Measurements from ENCODE around the gene NRG3.
"Not testable (repeated sequence)": the region's sequence is repeated elsewhere in the genome, so short reads cannot be mapped to it uniquely, and the experiment has no call there.

Gene NRG3

DNA sequence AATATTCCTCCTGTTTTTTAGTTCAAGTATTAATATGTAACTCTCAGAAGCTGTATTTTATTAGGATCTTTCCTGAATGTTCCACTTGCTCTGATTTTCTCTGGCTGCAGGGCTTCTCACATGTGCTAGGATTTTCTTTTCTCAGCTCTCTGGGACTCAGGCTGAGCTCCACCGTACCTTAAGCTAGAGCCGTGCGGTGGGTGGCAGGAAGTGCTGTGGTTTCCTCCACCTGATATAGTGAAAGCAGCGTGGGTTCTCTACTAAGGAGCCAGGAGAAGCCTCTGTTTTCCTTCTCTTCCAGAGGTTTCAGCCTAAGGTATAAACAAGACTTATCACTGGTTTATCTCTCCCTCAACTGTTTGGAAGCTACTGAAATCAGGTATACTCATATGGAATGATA, 433.6 kb downstream of the NRG3 start:
- no peak for DNase-seq

- DNase-seq, result no peak
These were observed 435.8 kb downstream of the NRG3 start for GRCh38 chr10:82310839-82311238.

- no peak for DNase-seq
These were observed 438.4 kb downstream of the NRG3 start for GRCh38 chr10:82313401-82313800.

GRCh38 chr10:82318534-82318933, 443.5 kb downstream of the NRG3 start:
- DNase-seq, result no peak

DNA sequence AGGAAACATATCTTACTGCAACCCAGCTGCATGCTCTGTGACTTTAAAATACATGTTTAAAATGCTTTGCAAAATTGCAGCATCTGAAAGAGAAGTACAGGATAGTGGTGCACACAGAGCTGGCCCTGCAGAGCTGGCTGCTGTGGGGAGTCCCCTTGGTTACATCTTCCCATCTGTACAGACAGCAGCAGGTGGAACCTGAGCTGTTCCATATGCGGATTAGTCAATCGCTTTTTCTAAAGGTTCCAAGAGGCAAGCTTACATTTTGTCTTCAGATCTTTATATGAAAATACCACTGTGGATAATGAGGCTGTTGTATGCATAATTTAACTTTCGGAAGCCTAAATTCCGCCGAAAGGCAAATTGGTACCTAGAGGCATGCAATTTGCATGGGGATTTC, 444.1 kb downstream of the NRG3 start:
- DNase-seq, result no peak

DNA sequence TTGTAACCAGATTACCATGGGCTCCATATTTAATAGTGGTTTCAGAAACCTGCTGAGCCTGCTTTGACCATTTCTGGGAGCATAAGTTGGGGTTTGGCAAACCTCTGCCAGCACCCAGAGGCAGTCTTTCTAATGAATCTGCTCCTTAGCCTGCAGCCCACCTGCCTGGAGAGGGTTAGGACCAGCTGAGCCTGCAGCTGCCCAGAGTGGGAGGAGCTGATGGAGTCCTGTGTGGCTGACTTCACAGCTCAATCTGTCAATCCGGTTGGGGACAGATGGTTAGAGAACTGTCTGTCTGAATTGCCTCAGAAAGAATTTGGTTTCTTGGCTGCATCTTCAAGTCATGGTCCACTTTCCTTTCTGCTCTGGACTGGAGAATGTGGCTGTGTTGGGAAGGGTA, 444.6 kb downstream of the NRG3 start:
- no peak for DNase-seq

DNA sequence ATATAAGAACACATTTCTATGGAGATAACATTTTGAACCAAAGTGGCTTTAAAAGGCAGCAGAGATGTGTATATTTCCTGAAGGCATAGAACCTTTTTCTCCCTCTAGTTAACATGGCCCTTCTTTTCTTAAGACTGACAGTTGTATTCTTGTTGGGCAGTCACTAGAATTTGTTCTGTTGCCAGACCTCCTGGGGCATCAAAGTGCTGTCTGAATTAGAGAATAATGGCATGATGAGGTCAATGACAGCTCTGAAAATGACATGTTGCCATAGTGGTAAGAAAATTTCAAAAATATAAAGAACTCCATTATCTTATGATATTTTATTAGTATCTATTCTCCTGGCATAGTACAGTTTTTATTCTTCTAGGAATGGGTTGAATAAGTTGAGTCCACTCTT, 446.7 kb downstream of the NRG3 start:
- no peak for DNase-seq

DNA sequence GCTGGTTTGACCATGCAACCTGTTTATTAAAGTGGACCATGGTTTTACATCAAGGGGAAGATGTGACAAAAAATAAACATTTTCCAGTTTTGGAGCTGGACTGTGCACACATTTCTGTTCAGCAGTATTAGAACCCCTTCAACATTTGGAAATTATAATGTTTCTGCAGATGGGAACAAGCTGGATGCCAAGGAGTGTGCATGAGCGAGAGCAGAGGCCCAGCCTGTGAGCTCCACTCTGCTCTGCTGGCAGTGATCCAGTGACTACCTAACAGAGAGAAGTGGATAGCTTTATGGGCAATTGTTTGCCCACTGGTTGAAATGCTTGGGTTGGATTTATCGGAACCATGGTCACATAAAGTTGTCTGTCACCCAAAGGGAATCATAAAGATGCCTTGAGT, 456.7 kb downstream of the NRG3 start:
- DNase-seq, result no peak

DNA sequence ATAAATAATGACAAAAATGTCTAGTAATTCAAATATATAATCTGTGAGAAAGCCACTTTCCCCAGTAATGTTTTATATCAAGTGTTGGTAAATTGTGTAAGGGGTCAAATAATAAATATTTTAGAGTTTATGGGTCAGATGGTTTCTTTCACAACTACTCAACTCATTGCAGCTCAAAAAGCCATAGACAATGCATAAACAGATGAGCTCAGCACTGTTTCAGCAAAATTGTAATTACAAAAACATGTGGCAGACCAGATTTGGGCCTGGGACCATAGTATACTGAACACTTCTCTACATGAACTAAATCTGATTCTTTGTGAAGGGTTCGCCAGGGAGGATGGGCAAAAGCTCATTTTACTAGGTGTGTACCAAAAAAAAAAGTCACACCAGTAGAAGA, 460.8 kb downstream of the NRG3 start:
- no peak for DNase-seq

DNA sequence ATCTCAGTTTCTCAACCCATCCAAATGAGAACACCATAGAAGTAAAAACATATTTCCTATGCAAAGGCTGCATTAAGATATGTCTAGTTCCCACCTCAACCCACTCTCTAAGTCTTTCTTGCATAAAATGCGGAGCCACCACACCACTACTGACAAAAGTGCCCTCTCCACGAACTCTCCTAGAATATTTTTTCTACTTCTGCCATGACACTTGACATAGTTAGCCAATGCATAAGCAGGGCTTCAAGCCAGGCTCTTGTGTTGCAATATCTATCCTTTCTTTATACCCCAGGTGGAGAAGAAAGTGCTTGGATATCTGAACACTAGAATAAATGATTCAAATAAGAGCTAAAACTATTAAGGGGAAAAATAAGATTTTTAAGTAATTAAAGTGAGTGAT, 465.2 kb downstream of the NRG3 start:
- DNase-seq, result no peak

GRCh38 chr10:82349590-82349989, 474.6 kb downstream of the NRG3 start:
- not testable (repeated sequence) for DNase-seq

DNA sequence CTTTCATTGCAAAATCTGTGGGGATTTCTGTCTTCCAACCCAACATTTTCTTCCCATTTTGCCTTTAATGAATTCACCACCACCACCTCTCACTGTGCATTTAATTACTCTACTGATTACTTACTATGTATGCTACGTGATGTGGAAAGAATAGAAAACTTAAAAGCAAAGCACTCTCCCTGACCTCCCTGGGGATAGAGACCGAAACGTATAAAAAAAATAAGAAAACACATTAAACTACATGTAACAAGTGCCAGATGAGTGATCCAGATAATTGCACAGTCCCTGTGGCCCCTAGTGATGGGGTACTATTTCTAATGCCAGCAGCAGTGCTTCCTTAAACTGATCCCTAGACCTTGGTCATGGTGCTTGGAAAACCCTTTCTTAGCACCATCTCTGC, 478.4 kb downstream of the NRG3 start:
- DNase-seq, result no peak

GRCh38 chr10:82358486-82359099, 483.6 kb downstream of the NRG3 start:
- DNase-seq, result no peak

- no peak for DNase-seq
These were observed 486.3 kb downstream of the NRG3 start for GRCh38 chr10:82361256-82361655.

GRCh38 chr10:82377608-82378007, 502.6 kb downstream of the NRG3 start:
- DNase-seq, result no peak

DNA sequence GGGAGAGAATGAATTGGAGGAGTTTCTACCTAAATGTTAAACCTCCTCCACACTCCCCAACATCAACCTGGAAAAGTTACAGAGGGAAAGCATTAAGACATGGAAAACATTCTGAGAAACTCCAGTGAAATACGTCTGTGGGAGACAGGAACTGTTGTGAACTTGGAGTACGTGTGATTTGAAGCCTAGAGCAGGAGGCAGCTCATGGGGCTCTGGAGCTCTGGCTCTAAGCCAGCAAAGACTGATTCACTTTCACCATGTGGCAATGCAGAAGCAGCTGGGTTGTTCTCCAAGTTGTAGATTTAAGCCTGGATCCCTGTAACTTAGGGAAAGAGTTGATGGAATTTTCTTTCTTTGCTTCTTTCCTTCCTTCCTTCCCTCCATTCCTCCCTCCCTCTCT, 503.2 kb downstream of the NRG3 start:
- DNase-seq, result no peak

- no peak for DNase-seq
These were observed 508.4 kb downstream of the NRG3 start for GRCh38 chr10:82383350-82383749.

GRCh38 chr10:82390866-82391658, 516.1 kb downstream of the NRG3 start:
- no peak for DNase-seq

DNA sequence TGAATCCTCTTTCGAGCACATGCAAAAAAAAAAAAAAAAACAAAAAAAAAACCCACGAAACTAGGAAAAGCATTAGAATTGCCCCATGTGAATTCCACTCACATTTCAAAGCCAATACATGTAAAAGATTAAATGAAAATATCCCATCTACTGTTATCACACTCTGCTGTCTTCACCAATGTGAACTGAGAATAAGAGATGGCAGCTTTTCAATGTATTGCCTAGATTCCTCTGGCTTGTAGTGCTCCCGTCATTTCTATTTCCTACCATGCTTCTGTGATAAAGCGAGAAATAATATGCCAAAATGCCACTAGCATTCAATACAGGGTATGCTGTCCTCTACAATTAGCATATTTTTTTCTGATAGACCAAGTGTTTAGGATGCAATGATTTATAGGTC, 517.0 kb downstream of the NRG3 start:
- no peak for DNase-seq

DNA sequence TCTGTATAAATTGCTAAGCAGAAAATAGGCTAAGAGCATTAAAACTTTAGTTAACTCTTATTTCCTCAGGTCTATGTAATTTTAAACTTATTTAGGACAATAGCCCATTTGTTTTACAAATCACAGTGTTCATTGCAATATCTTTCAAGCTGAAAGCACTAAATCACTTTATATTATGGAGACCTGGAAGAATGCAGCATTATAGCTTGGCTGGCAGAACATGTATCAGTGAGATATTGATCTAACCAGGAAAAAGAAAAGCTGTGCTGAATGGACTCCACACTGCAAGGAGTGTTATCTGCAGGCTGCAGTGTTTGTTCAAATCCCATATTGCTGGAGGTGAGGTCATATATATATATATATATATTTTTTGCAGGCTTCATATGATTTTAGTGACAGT, 517.5 kb downstream of the NRG3 start:
- no peak for DNase-seq

GRCh38 chr10:82394122-82394521, 519.1 kb downstream of the NRG3 start:
- DNase-seq, result no peak

- DNase-seq, result no peak
These were observed 520.0 kb downstream of the NRG3 start for GRCh38 chr10:82394987-82395386.

DNA sequence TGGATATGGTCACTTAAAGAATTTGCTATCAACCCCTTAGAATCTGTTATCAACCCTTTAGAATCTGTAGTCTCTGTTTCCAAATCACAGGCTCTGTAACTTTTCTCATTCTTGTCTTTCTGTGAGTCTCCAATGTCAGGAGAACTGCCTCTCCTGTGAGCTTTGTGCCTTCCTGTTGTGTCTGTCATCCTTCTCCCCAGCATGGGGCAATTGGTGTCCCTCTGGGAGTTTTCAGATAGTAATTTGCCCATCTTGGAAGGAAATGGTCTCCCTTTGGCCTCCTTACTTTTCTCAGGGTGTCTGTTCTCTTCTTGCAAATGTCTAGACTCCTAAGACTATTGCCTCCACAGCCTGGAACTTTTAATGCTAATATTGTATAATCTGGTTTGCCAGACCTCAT, 521.9 kb downstream of the NRG3 start:
- DNase-seq, result no peak

- no peak for DNase-seq
These were observed 522.9 kb downstream of the NRG3 start for GRCh38 chr10:82397854-82398253.

DNA sequence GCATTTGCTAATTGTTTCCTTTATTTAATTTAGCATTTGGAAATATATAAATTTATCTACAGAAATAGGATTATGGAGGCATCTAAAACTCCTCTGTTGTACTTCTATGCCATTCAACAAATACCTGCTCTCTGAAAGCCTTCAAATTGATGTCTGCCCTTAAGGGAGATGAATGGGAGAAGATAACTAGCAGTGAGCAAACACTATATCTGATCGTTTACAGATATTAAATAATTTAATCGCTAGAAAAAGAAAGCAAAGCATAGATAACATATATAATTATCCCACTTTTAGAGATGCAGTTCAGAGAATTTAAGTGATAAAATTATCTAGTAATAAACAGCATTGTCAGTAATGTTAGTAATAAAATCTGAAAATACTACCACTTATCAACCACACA, 524.9 kb downstream of the NRG3 start:
- DNase-seq, result no peak

Data from activated effector memory CD4-positive, alpha-beta T cell treated with Interleukin-2 at 50 U/mL for 16 hours (primary cell).